HG02678 (cell line): Measurements from ENCODE around the gene PCNT.
A peak's percentile ranks its signal among the peaks of the same experiment; 100 is the strongest.
"Not testable (repeated sequence)": the region's sequence is repeated elsewhere in the genome, so short reads cannot be mapped to it uniquely, and the experiment has no call there.

ENCODE experiments used
- ATAC-seq: cut with Tn5 transposase; IDR thresholded peaks from one replicate; pipeline ENCODE4 v1.9.1; 2021; ENCODE audit warnings: mild to moderate bottlenecking, moderate library complexity; ENCODE audit not compliant: unreplicated experiment

PCNT gene

DNA sequence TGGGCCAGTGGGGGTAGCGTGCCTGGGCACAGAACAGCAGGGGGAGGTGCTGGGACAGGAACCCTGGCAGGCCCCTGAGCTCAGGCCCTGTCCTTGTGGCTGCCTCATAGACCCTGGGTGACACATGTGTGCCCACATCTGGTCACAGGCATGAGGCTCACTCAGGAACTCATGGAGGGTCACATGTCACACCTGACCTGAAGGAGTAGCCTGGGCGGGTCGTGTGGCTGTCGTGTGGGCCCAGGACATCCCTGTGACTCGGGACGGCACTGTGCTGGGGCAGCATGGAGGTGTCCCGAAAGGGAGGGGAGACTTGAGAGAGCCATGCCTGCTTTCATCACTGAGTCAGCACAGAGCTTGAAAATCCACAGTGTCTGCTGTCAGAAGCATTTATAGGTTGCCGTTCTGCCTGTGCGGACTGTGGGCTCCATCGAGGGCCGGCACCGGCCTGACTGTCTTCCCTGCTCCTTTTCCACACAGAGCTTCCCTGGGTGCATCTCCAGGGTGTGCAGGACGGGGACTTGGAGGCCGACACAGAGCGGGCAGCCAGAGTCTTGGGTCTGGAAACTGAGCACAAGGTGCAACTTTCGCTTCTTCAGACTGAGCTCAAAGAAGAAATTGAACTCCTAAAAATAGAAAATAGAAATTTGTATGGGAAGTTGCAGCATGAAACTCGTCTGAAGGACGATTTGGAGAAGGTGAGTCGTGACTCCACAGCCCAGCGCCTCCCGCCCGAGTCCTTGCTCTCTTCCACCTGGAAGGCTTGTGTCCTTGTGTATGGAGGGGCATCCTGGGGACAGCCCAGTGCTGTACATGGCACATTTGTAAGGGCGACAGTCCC is 32.8 kb downstream of the PCNT start:
- no peak for ATAC-seq

DNA sequence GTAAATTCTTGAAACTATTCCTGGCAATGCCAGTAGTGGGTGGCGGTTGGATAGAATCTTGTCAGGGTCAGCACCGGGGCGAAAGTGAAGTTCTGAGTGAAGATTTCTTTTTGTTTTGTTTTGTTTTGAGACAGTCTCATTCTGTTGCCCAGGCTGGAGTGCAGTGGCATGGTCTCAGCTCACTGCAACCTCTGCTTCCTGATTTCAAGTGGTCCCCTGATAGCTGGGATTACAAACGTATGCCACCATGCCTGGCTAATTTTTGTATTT is 33.3 kb downstream of the PCNT start:
- ATAC-seq = no peak

- no peak for ATAC-seq
Measured at GRCh38 chr21:46357684-46358425, 33.9 kb downstream of the PCNT start.

DNA sequence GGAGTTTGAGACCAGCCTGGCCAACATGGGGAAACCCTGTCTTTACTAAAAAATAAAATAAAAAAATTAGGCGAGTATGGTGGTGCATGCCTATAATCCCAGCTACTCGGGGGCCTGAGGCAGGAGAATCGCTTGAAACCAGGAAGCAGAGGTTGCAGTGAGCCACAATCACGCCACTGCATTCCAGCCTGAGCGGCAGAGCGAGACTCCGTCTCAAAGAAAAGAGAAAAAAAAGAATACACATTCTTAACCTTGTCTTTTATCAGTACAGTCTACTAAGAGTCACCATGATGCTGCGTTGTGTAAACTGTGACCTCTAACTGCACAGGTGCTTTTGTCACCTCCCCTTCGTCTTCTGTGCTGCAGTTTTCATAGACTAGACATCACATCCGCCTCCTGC is 37.2 kb downstream of the PCNT start:
- ATAC-seq = no peak

GRCh38 chr21:46361935-46362334 is 38.0 kb downstream of the PCNT start:
- no peak for ATAC-seq

DNA sequence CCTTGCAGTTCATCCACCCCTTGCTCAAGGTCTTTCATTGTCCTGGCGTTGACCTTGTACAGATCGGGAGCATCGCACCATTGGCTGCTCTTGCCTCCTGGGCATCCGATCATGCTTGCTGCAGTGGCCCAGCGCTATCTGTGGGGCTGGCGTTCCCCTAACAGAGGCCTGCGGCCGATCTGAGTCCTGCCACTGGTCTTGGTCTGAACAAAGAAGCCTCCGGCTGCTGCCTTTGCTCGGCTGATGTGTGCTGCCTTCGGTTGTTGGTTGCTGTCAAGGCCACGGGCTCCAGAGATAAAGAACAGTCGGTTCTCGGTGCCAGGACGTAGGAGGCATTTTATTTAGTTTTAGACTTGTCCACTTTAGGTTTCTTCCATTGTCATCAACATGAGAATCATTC is 39.0 kb downstream of the PCNT start:
- no peak for ATAC-seq

DNA sequence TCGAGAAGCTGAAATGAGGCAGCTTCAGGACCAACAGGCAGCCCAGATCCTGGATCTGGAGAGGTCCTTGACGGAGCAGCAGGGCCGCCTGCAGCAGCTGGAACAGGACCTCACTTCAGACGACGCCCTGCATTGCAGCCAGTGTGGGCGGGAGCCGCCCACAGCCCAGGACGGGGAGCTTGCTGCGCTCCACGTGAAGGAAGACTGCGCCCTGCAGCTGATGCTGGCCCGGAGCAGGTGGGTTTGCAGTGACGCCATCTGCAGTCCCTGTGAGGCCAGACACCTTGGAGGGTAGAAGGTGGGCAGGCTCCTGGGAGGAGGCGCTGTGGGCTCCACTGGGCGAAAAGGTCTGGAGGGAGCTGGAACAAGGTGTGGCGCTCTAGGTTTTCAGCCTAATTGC is 39.7 kb downstream of the PCNT start:
- no peak for ATAC-seq

GRCh38 chr21:46366091-46366490 is 42.1 kb downstream of the PCNT start:
- no peak for ATAC-seq

GRCh38 chr21:46366561-46366960 is 42.6 kb downstream of the PCNT start:
- ATAC-seq = no peak

DNA sequence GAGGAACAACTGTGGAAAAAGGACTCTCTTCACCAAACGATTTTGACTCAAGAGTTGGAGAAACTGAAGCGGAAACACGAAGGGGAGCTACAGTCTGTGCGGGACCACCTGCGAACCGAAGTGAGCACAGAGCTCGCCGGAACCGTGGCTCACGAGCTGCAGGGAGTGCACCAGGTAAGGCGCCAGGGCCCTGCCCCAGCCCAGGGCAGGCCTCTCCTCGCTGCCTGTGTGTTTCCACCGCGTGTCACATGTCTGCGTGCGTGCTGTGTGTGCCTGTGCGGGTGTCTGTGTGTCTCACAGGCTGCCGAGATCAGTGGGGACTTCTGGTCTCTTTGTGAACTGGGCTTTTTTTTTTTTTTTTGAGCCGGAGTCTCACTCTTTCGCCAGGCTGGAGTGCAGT is 43.0 kb downstream of the PCNT start:
- ATAC-seq = no peak

DNA sequence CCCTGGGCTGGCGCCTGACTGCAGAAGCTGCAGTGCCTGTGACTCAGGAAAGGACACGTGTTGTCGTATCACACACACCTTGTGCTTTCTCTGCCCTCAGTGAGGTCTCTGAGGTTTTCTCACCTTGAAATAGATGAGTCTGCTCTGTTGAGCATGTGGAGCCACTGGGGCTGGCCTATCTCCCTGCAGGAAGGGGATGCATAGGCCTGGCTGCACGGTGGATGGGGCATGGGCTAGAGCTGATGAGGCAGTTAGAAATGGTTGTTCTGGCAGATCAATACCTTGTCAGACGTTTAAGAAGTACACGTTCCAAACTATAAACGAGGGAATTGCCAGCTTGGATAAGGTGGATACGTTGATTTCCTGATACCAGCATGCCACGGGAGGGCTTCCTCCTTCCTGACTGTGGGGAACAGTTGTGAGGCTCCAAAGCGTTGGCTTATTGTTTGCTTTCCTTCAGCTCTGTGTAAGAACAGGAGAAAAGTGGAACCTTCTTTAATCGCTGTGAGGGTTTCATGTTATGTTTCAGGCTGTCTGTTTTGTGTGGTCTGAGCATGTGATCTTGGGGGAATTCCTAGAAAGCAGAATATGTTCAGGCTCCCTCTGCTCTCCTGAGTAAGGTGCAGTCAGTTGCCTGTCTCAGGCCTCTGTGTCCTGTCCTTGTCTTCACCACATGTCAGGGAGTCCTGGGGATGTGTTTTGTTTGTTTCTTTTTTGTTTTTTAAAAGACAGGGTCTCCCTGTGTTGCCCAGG is 44.8 kb downstream of the PCNT start:
- peak; percentile 60 for ATAC-seq

GRCh38 chr21:46369520-46370235 is 45.7 kb downstream of the PCNT start:
- no peak for ATAC-seq

GRCh38 chr21:46371204-46372013 is 47.5 kb downstream of the PCNT start:
- no peak for ATAC-seq

DNA sequence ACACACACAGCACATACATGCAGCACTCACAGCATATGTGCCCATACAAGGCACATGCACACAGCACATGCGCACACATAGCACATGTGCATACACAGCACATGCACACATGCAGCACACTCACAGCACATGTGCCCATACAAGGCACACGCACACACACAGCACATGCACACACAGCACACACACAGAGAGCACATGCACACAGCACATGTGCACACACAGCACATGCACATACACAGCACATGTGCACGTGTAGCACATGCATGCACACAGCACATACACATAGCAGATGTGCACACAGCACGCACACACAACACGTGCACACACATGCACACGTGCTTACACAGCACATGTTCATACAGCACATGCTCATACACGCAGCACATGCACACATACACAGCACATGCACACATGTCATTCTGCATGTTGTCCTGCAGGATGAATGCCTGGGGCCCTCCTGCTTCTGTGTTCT is 48.1 kb downstream of the PCNT start:
- ATAC-seq = no peak

GRCh38 chr21:46372947-46373346 is 49.0 kb downstream of the PCNT start:
- ATAC-seq = not testable (repeated sequence)

GRCh38 chr21:46374761-46375389 is 50.9 kb downstream of the PCNT start:
- no peak for ATAC-seq

GRCh38 chr21:46375560-46376230 is 51.7 kb downstream of the PCNT start:
- ATAC-seq = no peak

DNA sequence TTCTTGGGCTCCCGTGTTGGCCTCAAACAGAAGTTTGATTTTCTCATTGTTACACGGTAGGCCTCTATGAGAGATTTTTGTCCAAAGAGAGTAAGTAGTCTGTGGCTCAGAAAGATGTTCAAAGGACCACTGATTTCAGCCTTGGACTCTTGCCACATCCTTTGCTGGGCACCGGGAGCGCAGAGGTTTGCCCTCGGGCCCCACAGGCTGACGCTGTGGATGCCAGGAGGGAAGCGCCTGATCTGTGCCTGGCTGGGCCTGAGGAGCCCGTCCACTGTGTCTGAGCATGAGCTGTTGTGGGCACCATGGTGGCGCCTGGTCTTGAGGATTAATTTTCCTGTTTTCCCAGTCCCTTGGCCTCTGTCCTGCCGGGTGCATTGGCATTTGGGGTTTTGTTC is 52.3 kb downstream of the PCNT start:
- no peak for ATAC-seq

- no peak for ATAC-seq
Measured at GRCh38 chr21:46376856-46377453, 53.0 kb downstream of the PCNT start.
